GM21423 (cell line): Measurements from ENCODE around the gene ARID1B.

Experiments
- ATAC-seq: cut with Tn5 transposase; IDR thresholded peaks from one replicate; pipeline ENCODE4 v1.9.1; 2021; ENCODE audit warnings: mild to moderate bottlenecking, moderate library complexity; ENCODE audit not compliant: unreplicated experiment

Gene ARID1B

DNA sequence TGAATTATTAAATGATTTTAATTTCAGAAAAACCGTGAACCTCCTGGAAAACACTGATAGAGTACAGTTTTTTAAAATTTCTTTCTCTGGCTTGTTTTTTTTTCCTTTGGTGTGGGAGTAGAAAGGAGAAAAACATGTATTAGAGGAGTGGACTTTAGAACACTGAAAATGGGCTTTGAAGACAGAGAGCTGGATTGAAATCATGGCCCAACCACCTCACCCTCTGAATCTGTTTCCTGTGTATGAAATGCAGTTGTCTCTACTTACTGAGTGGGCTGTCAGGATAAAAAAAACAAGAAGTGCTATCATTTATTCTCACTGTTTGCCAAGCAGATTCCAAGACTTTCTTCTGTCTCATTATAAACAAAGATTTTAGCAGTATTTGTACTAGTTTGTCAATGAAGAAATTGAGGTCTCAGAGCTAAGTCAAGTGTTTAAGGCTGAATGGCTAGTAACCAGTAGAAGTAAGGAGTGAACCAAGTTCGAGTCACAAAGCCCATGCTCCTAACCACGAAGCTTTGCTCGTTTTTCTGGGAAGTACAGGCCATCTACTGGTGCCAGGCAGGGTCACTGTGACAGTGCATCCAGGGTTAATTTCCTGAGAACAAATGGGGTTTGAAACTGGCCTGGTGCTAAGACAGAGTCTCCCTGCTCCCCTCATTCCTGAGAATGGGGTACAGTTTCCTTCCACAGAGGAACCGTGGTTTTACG is 289.8 kb downstream of the ARID1B start:
- ATAC-seq: no peak

GRCh38 chr6:157067507-157067906 is 290.3 kb downstream of the ARID1B start:
- ATAC-seq: no peak

DNA sequence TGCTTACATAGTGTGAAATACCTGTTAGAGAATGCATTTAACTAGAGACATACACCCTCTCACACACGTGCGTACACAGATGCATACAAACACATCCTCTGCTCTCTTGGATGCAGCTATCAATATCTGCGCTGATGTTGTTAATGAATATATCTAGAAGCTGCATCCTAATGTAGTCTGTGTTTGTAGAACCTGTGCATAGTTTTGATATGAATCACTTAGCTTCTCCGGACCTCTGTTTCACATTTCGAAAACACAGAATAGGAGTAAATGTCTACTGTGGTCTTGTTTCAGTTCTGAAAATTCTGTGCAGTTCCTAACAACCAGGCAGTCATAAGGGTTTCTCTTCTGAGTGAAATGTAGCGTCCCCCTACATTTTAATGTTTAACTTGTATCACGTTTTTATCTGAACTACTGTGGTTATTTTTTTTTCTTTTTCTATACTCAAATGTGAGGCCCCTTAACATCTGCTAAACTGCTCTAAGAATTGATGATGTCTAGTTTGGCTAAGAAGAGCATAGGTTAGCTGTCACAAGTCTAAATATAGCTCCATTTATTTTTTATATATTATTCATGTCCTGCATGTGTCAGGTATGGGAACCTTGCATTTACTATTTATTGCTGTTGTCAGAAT is 291.6 kb downstream of the ARID1B start:
- peak; percentile 93 for ATAC-seq

GRCh38 chr6:157069585-157069984 is 292.4 kb downstream of the ARID1B start:
- no peak for ATAC-seq

- no peak for ATAC-seq
Measured at GRCh38 chr6:157070403-157071107, 293.4 kb downstream of the ARID1B start.

- ATAC-seq: no peak
Measured at GRCh38 chr6:157072128-157072527, 294.9 kb downstream of the ARID1B start.

DNA sequence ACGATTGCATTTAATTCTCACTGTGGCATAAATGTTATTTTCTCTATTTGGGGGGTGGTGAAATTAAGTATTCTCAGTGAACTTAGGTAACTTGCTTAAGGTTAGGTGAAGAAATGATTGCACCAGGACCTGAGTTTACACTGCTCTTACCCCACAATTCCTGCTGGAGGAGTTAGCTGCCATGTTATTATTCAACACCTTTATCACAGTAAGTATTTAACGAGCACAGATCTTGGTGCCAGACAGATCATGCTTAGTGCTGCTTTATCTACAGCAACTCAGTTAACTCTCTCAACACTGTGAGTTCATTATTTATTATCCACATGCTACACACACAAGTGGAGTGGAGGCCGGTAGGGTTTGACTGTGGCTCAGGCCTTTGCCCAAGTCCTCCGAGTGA is 296.4 kb downstream of the ARID1B start:
- no peak for ATAC-seq

DNA sequence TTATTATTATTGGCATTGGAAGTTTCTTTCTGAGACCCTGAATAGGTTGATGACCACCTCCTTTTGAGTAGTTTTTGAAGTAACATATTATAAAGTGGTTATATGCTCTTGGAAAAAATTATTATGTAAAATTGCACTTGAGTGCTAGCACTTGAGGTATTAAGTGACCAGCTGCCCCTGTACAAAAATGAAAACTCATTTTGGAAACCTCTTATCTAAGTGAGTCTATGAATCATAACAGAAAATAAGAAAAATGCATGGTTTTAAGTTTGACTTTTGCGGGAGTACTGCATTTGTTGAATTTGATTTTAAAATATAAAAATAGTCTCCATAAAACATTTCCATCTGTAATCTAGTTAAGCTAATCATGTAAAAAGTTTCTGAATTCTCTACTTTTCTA is 297.8 kb downstream of the ARID1B start:
- no peak for ATAC-seq

DNA sequence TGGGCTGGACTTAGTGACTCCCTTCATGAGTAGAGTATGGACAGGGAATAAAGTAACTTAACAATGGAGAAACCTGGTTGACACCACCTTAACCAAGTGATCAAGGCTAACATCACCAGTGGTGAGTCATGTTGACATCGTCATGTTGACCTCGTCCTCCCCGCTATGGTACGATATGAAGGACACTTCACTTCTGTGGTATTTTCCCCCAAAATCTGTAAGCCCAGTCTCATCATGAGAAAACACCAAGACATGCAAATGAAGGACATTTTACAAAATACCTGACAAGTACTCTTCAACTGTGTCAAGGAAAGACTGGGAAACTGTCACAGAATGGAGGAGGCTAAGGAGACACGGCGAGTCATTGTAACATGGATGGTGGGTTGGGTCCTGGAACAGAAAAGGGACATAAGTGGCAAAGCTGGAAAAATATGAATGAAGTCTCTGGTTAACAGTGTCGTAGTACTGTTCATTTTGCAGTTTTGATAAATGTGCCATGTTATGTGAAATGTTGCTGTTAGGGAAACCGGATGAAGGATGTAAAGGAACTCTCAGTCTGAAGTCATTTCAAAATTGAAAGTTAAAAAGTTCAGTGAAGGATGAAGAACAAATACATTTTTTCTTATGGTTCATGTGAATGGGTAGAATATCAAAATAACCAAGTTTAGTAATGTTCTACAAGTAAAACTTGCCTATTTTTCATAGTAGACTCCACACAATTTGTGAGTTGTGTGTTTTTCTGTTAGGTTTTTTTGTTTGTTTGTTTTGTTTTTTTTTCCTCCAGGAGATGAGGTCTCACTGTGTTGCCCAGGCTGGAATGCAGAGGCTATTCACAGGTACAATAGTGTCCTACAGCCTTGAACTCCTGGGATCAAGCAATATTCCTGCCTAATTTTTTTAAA is 298.6 kb downstream of the ARID1B start:
- ATAC-seq: peak; percentile 83

- ATAC-seq: no peak
Measured at GRCh38 chr6:157076451-157076822, 299.3 kb downstream of the ARID1B start.

DNA sequence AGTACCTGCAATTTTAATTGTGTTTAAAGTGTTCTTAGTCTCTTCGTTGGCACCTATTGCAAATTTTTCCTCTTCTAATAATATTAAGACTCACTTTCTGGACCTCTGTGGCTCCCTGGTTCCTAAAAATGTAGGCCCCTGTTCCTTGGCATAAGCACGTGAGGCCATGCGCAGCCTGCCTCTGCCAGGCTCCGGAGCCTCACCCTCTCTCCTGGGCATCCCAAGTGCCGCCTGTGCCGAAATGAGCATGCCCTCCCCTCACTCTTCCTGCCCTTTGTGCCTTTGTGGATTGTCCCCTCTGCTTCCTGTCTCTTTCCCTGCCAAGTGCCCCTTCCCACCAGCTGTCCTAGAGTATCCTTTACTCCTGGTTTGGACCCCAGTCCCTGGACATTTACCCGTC is 300.1 kb downstream of the ARID1B start:
- no peak for ATAC-seq

DNA sequence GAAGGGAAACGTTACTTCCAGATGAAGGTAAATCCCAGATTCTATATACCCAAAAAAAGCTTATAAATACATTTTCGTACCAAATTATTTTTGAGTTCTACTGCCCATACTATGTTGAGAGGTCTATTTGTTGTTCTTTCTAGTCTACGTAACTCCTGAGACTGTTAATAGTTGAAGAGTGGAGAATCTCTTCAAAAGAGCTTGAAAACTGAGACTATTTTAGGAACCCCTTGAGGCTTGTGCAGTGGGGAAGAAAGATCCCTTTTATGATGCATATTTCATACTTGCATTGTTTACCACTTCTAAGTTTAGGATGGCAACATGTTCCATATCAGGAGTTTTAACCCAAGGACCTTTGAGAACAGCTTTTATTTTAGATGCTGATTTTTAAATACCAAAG is 301.1 kb downstream of the ARID1B start:
- no peak for ATAC-seq

DNA sequence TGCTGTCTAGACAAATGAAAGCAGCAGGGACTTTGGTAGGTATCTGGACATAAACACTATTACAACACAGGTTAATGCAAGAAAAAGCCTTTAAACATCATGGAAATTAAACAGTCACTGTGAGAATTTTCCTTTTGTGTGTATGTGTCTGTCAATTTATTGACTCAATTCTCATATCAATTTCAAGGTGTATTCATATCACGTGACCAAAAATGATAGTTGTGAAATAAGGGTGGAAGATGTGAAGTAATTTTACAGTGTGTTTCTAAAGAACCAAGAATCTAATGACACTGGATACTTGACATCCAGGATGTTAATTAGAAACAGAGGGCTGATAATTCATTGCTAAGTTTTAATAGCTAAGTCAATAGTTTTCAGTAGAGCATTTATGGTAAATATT is 302.1 kb downstream of the ARID1B start:
- ATAC-seq: no peak

- no peak for ATAC-seq
Measured at GRCh38 chr6:157079771-157080170, 302.6 kb downstream of the ARID1B start.

GRCh38 chr6:157080986-157081391 is 303.8 kb downstream of the ARID1B start:
- no peak for ATAC-seq

DNA sequence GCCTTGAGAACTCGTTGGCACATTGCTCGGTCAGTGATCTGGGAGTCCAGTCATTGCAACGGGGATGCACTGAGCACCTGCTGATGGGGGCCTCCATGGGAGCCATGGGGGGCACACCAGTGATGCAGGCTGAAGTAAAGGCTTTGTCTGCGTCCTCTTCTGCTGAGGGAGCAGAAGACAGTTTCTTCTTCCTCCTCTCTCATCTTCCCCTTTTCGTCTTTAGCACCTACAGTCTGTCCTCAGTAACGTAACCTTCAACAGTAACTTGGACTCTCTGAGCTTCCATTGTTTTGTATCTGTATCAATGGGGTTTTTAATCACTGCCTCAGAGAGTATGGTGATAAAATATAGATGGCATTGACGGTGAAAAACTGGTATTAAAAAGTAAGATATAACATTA is 306.2 kb downstream of the ARID1B start:
- ATAC-seq: no peak

DNA sequence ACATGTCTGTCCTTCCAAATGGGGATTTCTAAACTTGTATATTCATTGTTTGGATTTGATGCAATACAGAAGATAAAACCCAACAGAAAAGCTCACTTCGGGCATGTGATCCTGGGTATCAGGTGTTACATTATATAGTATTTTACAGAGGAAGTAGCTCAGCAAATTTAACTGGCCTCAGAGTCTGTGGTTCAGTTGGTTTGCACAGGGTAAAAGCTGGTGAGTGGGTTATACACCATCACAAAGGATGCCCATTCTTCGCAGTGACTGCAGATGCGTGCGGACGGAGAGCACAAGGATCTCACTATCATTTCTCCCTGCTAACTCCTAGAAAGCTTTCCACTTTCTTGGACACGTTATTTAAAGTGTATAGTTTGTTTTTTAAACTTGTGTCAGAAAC is 309.5 kb downstream of the ARID1B start:
- ATAC-seq: no peak

- no peak for ATAC-seq
Measured at GRCh38 chr6:157087974-157088373, 310.8 kb downstream of the ARID1B start.

DNA sequence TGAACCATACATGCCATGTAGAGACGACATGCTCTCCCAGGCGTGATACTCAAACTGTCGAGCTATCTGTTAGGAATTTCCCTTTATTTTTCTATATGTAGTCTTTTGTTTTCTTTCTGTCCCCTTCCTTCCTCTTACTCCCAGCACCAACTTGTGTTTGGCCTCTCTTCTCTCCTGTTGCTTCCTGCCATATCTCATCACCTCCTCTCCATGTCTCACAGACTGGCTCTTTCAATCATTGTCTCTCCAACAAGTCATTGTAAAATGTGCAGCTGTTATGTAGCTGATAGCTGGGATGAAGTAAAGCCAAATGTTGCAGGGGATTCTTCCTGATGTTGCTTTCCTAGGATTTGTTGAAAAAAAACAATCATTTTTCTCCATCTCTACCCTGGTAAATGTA is 311.7 kb downstream of the ARID1B start:
- ATAC-seq: no peak

- ATAC-seq: no peak
Measured at GRCh38 chr6:157089258-157089657, 312.1 kb downstream of the ARID1B start.

GRCh38 chr6:157089851-157090250 is 312.7 kb downstream of the ARID1B start:
- ATAC-seq: no peak
